K562 (cell line): Measurements from ENCODE around the gene LPIN3.

Experiments used
- ELK1 ChIP-seq: sonication (generic); formaldehyde crosslinking; IDR thresholded peaks from 2 replicates; pipeline ENCODE4 v1.8.1; 2022; ENCODE audit warnings: missing genetic modification reagents
- FOSL1 ChIP-seq: fragments of 200-800 bp; sonication (Bioruptor generic); conservative IDR thresholded peaks from 2 replicates; pipeline ENCODE4 v1.6.1; 2016; ENCODE audit warnings: missing genetic modification characterization, missing compliant biosample characterization
- HMGXB4 ChIP-seq: sonication (generic); formaldehyde crosslinking; IDR thresholded peaks from 2 replicates; pipeline ENCODE4 v1.8.1; 2023; ENCODE audit warnings: mild to moderate bottlenecking, missing genetic modification reagents
- ZFP30 ChIP-seq: fragments of 250-450 bp; sonication (Bioruptor Pico); IDR thresholded peaks from 2 replicates; pipeline ENCODE4 v1.8.0; 2022; ENCODE audit warnings: moderate library complexity, mild to moderate bottlenecking, inconsistent platforms, borderline replicate concordance
- TF ChIP-seq, protein P1 (sequence below): sonication (generic); formaldehyde crosslinking; IDR thresholded peaks from 2 replicates; pipeline ENCODE4 v1.8.1; 2023; ENCODE audit warnings: mild to moderate bottlenecking, missing genetic modification reagents
- TF ChIP-seq, protein P2 (sequence below), 3 experiments: IDR thresholded peaks in 2 of 3; conservative IDR thresholded peaks in 1 of 3; 2 replicates each; pipeline ENCODE4 v1.5.1; 2011 to 2012; ENCODE audit warnings: low read length in 3 of 3, mild to moderate bottlenecking in 3 of 3, control low read depth in 2 of 3, improper control_type of control experiment in 1 of 3, inconsistent platforms in 1 of 3, low read depth in 1 of 3, mixed read lengths in 1 of 3, moderate library complexity in 1 of 3; ENCODE audit not compliant: insufficient read depth in 2 of 3

DNA sequence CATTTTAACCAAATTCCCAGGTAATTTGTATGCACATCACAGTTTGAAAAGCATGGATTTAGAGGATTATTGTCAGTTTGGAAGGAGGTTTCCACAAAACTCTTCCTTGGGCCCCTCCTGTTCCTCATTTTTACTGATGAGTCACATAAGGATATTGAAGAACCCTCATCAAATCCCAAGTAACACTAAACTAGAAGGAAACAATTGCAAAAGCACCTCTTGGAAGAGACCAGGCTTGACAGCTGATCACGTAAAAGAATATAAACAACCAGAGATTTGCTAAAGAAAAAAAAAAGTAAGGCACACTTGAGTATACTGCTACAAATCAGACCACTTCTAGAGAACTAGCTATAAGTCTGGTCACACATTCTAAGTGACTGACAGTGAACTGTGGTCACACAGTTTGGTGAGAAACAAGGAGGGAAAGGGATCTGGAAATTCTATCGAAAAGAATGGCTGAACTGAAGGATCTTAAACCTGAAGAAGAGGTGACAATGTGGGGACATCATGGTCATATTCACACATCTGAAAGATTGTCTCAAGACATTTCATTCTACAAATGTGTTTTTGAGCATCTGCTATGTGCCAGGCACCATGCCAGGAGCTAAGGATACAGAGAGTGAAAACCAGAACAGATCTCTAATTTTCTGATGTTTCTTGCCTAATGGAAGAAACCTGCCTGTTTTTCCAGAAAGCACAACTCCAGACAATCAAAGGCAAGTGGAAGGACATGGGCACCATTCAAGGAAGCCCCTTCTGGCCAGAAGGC is 47.2 kb upstream of the LPIN3 start:
- TF ChIP-seq ELK1, result no peak
- TF ChIP-seq, protein P1, sequence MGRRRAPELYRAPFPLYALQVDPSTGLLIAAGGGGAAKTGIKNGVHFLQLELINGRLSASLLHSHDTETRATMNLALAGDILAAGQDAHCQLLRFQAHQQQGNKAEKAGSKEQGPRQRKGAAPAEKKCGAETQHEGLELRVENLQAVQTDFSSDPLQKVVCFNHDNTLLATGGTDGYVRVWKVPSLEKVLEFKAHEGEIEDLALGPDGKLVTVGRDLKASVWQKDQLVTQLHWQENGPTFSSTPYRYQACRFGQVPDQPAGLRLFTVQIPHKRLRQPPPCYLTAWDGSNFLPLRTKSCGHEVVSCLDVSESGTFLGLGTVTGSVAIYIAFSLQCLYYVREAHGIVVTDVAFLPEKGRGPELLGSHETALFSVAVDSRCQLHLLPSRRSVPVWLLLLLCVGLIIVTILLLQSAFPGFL (CRISPR knock-in tag), result no peak
- TF ChIP-seq ZFP30 (CRISPR knock-in tag), result no peak
- no peak for TF ChIP-seq FOSL1 (tag)
- TF ChIP-seq, protein P2, sequence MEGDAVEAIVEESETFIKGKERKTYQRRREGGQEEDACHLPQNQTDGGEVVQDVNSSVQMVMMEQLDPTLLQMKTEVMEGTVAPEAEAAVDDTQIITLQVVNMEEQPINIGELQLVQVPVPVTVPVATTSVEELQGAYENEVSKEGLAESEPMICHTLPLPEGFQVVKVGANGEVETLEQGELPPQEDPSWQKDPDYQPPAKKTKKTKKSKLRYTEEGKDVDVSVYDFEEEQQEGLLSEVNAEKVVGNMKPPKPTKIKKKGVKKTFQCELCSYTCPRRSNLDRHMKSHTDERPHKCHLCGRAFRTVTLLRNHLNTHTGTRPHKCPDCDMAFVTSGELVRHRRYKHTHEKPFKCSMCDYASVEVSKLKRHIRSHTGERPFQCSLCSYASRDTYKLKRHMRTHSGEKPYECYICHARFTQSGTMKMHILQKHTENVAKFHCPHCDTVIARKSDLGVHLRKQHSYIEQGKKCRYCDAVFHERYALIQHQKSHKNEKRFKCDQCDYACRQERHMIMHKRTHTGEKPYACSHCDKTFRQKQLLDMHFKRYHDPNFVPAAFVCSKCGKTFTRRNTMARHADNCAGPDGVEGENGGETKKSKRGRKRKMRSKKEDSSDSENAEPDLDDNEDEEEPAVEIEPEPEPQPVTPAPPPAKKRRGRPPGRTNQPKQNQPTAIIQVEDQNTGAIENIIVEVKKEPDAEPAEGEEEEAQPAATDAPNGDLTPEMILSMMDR (IDR thresholded peaks at IDR 0.05 in 2 of 3, conservative IDR thresholded peaks at IDR 0.05 in 1 of 3; ENCODE audit: insufficient read depth in 2 of 3, low read depth in 1 of 3, low read length in 3 of 3), result no peak
- no peak for TF ChIP-seq HMGXB4 (CRISPR knock-in tag)
